Activated gamma-delta T cell treated with Interleukin-2 at 50 U/mL for 16 hours (primary cell): ENCODE measurements around the gene RPP30.
"Not testable (repeated sequence)": the region's sequence is repeated elsewhere in the genome, so short reads cannot be mapped to it uniquely, and the experiment has no call there.

Experiments
- DNase-seq: peaks from one replicate; pipeline ENCODE4 v3.0.0-alpha.2; 2020

Gene RPP30

GRCh38 chr10:90917968-90918318 is 46.2 kb downstream of the RPP30 start:
- DNase-seq, result no peak

DNA sequence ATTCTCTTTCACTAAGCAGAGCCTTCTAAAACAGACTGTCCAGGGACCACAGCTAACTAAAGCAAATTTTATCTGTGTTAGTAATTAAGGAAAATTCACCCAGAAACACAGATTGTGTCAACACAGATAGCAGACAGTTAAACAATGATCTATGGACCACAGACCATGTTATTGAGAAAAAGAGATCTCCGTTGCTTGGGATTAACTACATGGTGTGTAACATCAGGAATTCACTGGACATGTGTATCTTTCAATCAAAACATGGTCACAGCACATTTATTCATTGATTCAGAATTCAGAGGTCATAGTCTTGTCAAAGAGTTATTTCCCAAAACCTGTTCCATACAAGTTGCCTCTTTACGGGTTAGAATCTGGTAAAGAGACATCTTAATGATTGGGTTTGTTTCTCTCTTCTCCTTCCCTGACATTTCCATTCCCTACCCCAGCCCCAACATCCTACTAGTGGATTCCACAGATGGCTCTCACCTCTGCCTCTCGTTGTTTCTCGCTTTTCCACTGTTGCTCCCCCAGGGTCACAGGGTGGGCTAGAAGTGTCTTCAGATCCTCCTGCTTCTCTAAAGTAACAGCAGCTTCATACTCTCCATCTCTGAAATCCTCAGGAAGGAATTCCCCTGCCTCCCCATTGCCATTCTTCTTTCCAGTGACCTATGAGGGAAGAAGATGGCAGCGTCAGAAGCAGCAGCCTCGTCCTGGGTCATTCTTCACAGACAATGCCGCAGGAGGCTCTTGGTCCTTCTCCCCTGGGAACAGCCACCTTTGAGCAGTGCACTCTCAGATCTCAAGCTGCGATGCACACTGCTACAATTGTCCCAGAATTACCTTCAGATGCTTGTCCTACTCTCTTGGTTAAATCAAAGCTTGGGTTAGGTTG is 48.2 kb downstream of the RPP30 start:
- DNase-seq, result no peak

- DNase-seq, result no peak
These were observed 49.4 kb downstream of the RPP30 start, which contains the start of gene ANKRD1 for GRCh38 chr10:90920986-90921666. Gene ANKRD1, minus strand, starts transcription at chr10:90921087. Its CDS starts 60 bp downstream, at chr10:90921027.

- no peak for DNase-seq
These were observed 50.1 kb downstream of the RPP30 start for GRCh38 chr10:90921906-90922305.

- DNase-seq, result no peak
These were observed 51.4 kb downstream of the RPP30 start for GRCh38 chr10:90923111-90923731.

- DNase-seq, result no peak
These were observed 52.8 kb downstream of the RPP30 start for GRCh38 chr10:90924552-90924951.

GRCh38 chr10:90925079-90926029 is 53.6 kb downstream of the RPP30 start:
- no peak for DNase-seq

DNA sequence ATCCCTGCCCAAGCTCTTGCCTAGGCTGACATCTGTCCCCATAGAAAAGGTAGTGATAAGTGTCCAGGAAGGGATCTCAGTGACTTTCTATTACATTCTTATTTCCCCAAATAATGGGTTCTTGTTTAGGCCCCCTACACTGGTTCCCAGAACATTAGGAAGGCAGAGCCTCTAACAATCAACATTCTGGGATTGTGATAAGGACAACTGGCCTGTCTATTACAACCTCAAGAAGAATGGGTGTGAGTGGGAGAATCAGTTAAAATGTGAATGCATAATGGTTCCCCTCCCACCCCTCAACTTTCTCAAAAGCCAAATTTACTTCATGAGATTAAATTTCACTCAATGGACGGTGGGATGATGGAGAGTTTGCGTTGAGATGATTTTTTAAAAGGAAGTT is 55.5 kb downstream of the RPP30 start:
- DNase-seq, result no peak

- DNase-seq, result no peak
These were observed 57.4 kb downstream of the RPP30 start for GRCh38 chr10:90929179-90929578.

- DNase-seq, result no peak
These were observed 58.5 kb downstream of the RPP30 start for GRCh38 chr10:90930070-90930837.

DNA sequence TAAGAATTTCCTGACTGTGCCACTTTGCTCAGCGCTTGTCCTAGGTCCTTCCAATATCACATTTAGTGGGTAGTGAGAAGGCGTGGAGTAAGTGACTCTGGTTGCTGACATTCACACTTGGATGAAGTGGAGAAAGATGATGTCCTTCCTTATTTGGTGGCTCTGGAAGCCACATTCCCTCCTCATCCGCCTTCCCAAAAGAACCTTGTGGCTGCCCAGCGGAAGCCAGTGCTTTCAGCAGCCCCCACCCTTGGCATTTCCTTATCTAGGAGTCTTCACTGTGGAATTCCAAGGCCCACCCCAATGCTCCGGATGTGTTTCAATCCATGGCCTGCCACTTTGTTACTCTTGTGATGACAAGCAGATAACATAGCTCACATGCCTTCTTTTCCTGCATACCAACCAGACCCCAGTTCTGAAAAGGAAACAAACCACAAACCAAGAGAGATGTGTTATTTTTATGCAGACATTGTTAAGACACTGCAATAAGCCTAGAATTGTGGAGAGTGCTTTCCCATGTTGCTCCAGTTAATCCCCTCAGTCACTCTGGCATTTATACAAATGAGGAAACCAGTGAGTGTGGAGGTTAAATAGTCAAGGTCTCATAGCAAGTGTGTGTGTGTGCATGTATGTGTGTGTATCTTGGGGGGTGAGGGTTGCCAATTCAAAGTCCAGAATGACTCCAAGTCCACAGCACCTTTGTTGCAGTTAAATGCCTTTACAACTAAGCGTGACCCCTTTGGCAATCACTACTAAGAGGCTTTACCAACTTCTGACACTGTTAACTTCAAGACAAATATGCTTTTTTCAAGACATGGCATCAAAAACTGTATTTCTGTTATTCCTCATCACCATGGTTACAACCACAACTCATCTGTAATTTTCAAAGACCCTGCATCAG is 59.4 kb downstream of the RPP30 start:
- no peak for DNase-seq

DNA sequence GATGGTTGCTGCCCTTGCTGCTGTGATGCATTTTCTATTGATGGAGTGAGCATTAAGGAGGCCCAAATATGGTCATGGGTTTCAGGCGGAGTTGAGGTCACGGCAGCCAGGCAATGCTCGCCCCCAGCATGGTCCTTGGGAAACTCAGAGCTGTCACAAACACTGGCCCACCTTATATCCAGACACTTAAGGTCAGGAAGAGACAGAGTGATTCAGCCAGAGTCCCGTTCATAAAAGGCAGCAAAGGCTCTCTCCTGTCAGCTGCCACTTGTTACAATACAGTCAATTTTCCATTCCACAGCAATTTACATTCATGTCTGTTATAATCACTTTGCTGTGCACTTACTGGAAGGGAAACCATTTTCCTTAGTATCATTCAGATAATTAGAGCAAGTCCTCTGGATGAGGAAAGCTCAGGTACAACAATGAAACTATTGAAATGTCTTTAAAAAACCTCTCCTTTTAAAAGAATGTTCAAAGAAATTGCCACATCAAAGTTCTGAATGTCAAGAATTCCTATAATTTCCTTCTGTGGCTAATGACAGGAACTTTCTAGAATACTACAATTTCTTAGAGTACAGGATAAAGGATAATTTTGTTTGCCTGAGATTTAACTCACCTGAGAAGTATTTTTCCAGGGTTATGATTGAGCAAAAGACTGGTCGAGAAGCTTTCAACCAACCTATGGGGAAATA is 64.0 kb downstream of the RPP30 start:
- DNase-seq, result no peak

DNA sequence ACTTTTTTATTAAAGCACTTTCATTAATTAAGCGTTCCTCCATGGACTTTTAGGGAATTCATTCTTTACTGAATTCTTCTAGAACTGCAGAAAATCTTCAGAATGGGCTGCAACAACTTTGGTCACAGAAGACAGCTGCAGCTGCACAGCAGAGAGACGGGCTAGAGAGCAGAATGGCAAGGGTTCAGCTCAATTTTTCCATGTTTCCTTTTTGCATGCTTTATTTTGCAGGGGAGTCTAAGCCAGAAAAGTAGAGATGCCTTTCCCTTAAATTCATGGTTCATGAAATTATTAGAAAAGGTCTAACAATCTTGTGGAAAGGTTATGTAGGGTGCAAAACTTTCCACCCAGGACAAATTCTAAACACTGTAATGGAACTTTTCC is 64.5 kb downstream of the RPP30 start:
- DNase-seq, result no peak

DNA sequence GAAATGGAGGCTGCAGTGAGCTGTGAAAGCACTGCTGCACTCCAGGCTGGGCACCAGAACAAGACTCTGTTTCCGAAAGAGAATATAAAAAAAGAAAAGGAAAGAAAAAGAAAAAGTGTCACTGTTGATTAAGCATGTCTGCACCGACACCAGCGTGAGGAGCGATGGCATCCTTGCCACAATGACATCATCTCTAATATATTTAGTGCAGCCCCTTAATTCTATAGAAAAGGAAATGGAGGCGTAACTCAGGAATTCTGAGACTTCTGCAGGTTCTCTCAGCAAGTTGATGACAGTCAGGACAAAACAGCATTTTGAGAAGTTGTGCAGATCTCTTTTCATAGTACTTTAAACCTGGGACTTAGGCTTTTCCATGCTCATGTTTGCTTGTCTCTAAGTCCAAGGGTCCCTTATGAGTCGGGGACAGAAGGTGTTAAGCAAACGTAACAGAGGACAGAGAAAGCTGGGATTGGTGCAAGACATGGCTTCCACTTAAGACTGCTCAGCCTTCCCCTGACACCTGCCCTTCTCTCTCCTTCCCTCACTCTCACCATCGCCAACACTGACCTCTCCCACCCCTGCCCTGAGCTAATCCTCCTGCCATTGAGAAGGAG is 66.0 kb downstream of the RPP30 start:
- no peak for DNase-seq

DNA sequence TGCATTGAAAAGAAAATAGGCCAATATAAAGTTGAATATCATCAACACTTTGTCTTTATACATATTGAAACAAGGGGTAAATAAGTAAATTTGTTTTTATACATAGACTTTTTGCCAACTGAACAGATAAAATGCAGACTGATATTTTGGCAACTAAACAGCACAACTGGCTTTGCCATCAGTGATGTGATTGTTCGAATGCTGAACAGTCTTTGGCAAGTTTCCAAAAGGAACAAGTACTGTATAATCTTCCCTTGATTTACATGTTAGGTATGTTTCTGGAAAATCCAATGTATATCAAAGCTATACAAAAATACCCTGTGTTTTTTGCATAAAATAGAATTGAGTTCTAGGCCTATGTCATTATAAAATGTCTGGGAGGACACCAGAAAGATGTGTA is 67.3 kb downstream of the RPP30 start:
- no peak for DNase-seq

DNA sequence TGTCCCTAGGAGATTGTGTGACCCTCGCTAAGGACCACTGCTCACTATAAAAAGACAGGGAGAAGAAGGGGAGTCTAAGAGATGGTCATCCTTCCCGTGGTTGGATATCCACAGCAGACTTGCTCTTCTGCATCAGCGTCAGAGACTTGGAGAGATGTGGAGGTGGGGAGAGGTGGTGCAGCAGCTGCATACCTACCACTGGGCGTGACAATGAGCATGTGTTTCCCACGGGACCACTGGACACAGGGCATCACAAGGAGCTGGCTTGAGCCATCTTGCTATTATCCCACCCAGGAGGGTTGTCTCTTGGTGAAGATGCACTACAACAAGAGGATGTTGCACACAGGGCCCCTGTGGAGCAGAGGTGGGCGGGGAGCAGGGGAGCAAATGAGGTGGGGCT is 67.9 kb downstream of the RPP30 start:
- no peak for DNase-seq

DNA sequence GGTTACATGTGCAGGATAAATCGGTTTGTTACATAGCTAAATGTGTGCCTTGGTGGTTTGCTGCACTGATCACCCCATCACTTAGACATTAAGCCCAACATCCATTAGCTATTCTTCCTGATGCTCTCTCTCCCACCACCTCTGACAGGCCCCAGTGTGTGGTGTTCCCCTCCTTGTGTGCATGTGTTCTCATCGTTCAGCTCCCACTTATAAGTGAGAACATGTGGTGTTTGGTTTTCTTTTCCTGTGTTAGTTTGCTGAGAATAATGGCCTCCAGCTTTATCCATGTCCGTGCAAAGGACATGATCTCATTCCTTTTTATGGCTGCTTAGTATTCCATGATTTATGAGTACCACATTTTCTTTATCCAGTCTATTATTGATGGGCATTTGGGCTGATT is 71.2 kb downstream of the RPP30 start:
- not testable (repeated sequence) for DNase-seq

- DNase-seq, result no peak
These were observed 73.0 kb downstream of the RPP30 start for GRCh38 chr10:90944749-90945148.

GRCh38 chr10:90945491-90946070 is 73.8 kb downstream of the RPP30 start:
- no peak for DNase-seq
